SK-N-SH (cell line): ENCODE data around the gene STAT5B.

Experiments used
- EP300 ChIP-seq, 2 experiments: IDR thresholded peaks; 2 replicates each; pipeline versions ENCODE4 v1.4.0 to v1.6.1; 2012; ENCODE audit warnings: borderline replicate concordance in 1 of 2, low read depth in 1 of 2, low read length in 1 of 2
- SMC3 ChIP-seq: IDR thresholded peaks from 2 replicates; pipeline ENCODE4 v1.6.1; 2012; ENCODE audit warnings: low read depth, low read length, improper control_type of control experiment
- TAF1 ChIP-seq: IDR thresholded peaks from 2 replicates; pipeline ENCODE4 v1.6.1; 2012; ENCODE audit warnings: low read depth, mild to moderate bottlenecking, low read length, moderate library complexity, borderline replicate concordance
- TF ChIP-seq, protein P1 (sequence below): fragments of 200-600 bp; sonication (generic); IDR thresholded peaks from 2 replicates; pipeline ENCODE4 v1.6.1; 2017; ENCODE audit warnings: antibody characterized with exemption, mild to moderate bottlenecking, moderate library complexity
- TF ChIP-seq, protein P2 (sequence below): IDR thresholded peaks from 2 replicates; pipeline ENCODE4 v1.4.0; 2012; ENCODE audit warnings: low read depth
- TF ChIP-seq, protein P3 (sequence below): IDR thresholded peaks from 2 replicates; pipeline ENCODE4 v1.6.1; 2012; ENCODE audit warnings: mild to moderate bottlenecking, low read depth, low read length, moderate library complexity

DNA sequence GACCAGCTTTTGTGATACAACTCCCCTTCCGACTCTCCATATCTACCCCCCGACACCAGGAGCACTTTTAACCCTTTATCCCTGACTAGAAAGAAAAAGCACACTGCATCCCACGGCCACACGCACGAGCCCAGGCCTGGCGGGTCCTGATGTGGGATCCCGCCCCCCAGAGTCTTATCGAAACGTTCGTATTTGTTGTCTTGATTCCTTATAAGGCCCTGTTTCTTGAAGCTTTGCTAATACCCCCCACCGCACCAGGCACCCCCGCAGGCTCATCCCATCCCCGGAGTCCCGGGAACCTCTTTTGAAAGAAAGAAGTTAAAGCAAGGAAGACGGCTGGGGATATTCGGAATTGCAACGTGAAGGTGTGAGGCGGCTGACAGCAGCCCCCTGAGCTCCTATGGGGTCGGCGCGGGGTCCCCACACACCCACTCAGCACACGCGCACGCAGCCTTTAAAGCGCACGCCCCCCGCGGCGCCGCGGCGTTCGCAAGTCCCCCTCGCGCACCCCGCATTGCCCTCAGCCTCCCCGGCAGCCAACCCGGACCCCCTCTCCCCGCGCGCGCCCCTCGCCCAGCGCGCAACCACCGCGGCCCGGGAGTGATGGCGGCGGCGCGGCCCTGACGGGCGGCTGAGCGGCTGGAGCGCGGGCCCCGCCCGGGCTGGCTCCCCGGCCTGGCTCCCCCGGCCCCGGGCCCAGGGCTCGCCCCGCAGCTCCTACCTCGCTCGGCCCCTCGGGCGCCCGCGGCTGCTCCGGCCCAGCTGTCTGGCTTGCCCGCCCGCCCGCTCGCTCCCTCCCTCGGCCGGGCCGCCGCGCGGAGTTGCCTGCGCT, 448 bp downstream of the STAT5B start:
- TF ChIP-seq SMC3 = no peak
- TF ChIP-seq, protein P1, sequence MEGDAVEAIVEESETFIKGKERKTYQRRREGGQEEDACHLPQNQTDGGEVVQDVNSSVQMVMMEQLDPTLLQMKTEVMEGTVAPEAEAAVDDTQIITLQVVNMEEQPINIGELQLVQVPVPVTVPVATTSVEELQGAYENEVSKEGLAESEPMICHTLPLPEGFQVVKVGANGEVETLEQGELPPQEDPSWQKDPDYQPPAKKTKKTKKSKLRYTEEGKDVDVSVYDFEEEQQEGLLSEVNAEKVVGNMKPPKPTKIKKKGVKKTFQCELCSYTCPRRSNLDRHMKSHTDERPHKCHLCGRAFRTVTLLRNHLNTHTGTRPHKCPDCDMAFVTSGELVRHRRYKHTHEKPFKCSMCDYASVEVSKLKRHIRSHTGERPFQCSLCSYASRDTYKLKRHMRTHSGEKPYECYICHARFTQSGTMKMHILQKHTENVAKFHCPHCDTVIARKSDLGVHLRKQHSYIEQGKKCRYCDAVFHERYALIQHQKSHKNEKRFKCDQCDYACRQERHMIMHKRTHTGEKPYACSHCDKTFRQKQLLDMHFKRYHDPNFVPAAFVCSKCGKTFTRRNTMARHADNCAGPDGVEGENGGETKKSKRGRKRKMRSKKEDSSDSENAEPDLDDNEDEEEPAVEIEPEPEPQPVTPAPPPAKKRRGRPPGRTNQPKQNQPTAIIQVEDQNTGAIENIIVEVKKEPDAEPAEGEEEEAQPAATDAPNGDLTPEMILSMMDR = no peak
- TF ChIP-seq TAF1 = no peak; the same call in 1 of the 2 replicates
- TF ChIP-seq, protein P2, sequence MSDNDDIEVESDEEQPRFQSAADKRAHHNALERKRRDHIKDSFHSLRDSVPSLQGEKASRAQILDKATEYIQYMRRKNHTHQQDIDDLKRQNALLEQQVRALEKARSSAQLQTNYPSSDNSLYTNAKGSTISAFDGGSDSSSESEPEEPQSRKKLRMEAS = peak; percentile 42; the same call in 1 of the 2 replicates
- no peak for TF ChIP-seq EP300 (IDR thresholded peaks at IDR 0.05; ENCODE audit: borderline replicate concordance in 1 of 2, low read depth in 1 of 2, low read length in 1 of 2)
- TF ChIP-seq, protein P3, sequence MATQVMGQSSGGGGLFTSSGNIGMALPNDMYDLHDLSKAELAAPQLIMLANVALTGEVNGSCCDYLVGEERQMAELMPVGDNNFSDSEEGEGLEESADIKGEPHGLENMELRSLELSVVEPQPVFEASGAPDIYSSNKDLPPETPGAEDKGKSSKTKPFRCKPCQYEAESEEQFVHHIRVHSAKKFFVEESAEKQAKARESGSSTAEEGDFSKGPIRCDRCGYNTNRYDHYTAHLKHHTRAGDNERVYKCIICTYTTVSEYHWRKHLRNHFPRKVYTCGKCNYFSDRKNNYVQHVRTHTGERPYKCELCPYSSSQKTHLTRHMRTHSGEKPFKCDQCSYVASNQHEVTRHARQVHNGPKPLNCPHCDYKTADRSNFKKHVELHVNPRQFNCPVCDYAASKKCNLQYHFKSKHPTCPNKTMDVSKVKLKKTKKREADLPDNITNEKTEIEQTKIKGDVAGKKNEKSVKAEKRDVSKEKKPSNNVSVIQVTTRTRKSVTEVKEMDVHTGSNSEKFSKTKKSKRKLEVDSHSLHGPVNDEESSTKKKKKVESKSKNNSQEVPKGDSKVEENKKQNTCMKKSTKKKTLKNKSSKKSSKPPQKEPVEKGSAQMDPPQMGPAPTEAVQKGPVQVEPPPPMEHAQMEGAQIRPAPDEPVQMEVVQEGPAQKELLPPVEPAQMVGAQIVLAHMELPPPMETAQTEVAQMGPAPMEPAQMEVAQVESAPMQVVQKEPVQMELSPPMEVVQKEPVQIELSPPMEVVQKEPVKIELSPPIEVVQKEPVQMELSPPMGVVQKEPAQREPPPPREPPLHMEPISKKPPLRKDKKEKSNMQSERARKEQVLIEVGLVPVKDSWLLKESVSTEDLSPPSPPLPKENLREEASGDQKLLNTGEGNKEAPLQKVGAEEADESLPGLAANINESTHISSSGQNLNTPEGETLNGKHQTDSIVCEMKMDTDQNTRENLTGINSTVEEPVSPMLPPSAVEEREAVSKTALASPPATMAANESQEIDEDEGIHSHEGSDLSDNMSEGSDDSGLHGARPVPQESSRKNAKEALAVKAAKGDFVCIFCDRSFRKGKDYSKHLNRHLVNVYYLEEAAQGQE = no peak
